ENCODE data around the gene MYO1C. TPM values are rescaled to one million over a fixed set of nuclear protein-coding genes. Genes with fewer than 3 reads are reported as not detected.

MYO1C gene
- total RNA-seq, 1 donor from 2014 or later = 285 TPM

- no peak for DNase-seq (ENCODE audit: low spot score)
Measured at GRCh38 chr17:1506649-1507267, 14.3 kb upstream of the MYO1C start.

- no peak for DNase-seq (ENCODE audit: low spot score)
Measured at GRCh38 chr17:1505586-1505985, 13.1 kb upstream of the MYO1C start.

- DNase-seq (ENCODE audit: low spot score) = no peak
Measured at GRCh38 chr17:1504866-1505265, 12.4 kb upstream of the MYO1C start.

GRCh38 chr17:1503699-1504098 lies 11.2 kb upstream of the MYO1C start:
- DNase-seq (ENCODE audit: low spot score) = no peak

GRCh38 chr17:1498869-1499268 lies 6.4 kb upstream of the MYO1C start:
- no peak for DNase-seq (ENCODE audit: low spot score)

- no peak for DNase-seq (ENCODE audit: low spot score)
Measured at GRCh38 chr17:1498233-1498632, 5.7 kb upstream of the MYO1C start.

GRCh38 chr17:1497831-1498230 lies 5.3 kb upstream of the MYO1C start:
- DNase-seq (ENCODE audit: low spot score) = no peak

- no peak for DNase-seq (ENCODE audit: low spot score)
Measured at GRCh38 chr17:1496869-1497268, 4.4 kb upstream of the MYO1C start.

- DNase-seq (ENCODE audit: low spot score) = peak; percentile 63
Measured at GRCh38 chr17:1495265-1495989, 2.9 kb upstream of the MYO1C start.

GRCh38 chr17:1494736-1495253 lies 2.3 kb upstream of the MYO1C start:
- no peak for DNase-seq (ENCODE audit: low spot score)

GRCh38 chr17:1494203-1494602 lies 1.7 kb upstream of the MYO1C start:
- no peak for DNase-seq (ENCODE audit: low spot score)

- DNase-seq (ENCODE audit: low spot score) = peak; percentile 22
Measured at GRCh38 chr17:1493291-1493980, 950 bp upstream of the MYO1C start.

- peak; percentile 41 for DNase-seq (ENCODE audit: low spot score)
Measured at GRCh38 chr17:1491443-1492248, 840 bp downstream of the MYO1C start.

- DNase-seq (ENCODE audit: low spot score) = peak; percentile 60
Measured at GRCh38 chr17:1490643-1491442, 1.6 kb downstream of the MYO1C start.

GRCh38 chr17:1488826-1489270 lies 3.6 kb downstream of the MYO1C start:
- no peak for DNase-seq (ENCODE audit: low spot score)

- DNase-seq (ENCODE audit: low spot score) = peak; percentile 86
Measured at GRCh38 chr17:1487939-1488825, 4.3 kb downstream of the MYO1C start.

GRCh38 chr17:1486802-1487695 lies 5.4 kb downstream of the MYO1C start:
- peak; percentile 79 for DNase-seq (ENCODE audit: low spot score)

GRCh38 chr17:1485423-1486376 lies 6.8 kb downstream of the MYO1C start:
- DNase-seq (ENCODE audit: low spot score) = peak; percentile 57

All from mucosa of gallbladder (tissue), 1 donor.